SK-N-SH (cell line): Measurements from ENCODE around the gene RAD21L1. TPM values are rescaled to one million over a fixed set of nuclear protein-coding genes. Genes with fewer than 3 reads are reported as not detected.

Source experiments
- CTCF ChIA-PET: fragments of 300-600, 350-600 bp; formaldehyde crosslinking; extraction: SDS; loops from one replicate; lab custom pipeline; 2021; lab: Yijun Ruan, JAX
- POLR2A ChIA-PET: fragments of 350-600 bp; sonication (Branson Sonifier 250); formaldehyde crosslinking; extraction: SDS; loops from one replicate; lab custom pipeline; 2020; ENCODE audit warnings: antibody characterized with exemption, inconsistent platforms; lab: Yijun Ruan, JAX
- DNase-seq: peaks from one replicate; pipeline ENCODE4 v3.0.0; 2012
- H2AFZ ChIP-seq: fragments of 200-600 bp; sonication (generic); 2 replicates; pipeline ENCODE4 v1.8.1; 2016; ENCODE audit warnings: antibody characterized with exemption, mild to moderate bottlenecking, low read depth
- H3F3A ChIP-seq: fragments of 200-600 bp; sonication (generic); replicated peaks from 2 replicates; pipeline ENCODE3; 2016; ENCODE audit warnings: antibody characterized with exemption, mild to moderate bottlenecking; ENCODE audit not compliant: insufficient read depth
- H3K27ac ChIP-seq, 2 experiments: fragments of 200-500 bp in 1 of 2; fragments of 200-600 bp in 1 of 2; sonication (Bioruptor generic) in 1 of 2; sonication (generic), shearing (Covaris generic) in 1 of 2; 2 replicates each; pipeline versions ENCODE4 v1.5.1 to v1.6.1; 2014 to 2016; ENCODE audit warnings: low read depth in 2 of 2, inconsistent platforms in 1 of 2, low read length in 1 of 2, mild to moderate bottlenecking in 1 of 2, mixed read lengths in 1 of 2
- H3K27me3 ChIP-seq: fragments of 200-600 bp; sonication (generic), shearing (Covaris generic); 2 replicates; pipeline ENCODE4 v1.6.1; 2016; ENCODE audit warnings: mixed run types; ENCODE audit not compliant: insufficient read depth
- H3K36me3 ChIP-seq, 2 experiments: fragments of 200-500 bp in 1 of 2; fragments of 200-600 bp in 1 of 2; sonication (Bioruptor generic) in 1 of 2; sonication (generic) in 1 of 2; replicated peaks in 1 of 2; 2 replicates each; pipeline versions ENCODE3 to v1.5.1; 2014 to 2016; ENCODE audit warnings: low read length in 1 of 2, mild to moderate bottlenecking in 1 of 2; ENCODE audit not compliant: insufficient read depth in 2 of 2, control insufficient read depth in 1 of 2
- H3K4me1 ChIP-seq, 2 experiments: fragments of 200-500 bp in 1 of 2; fragments of 200-600 bp in 1 of 2; sonication (Bioruptor generic) in 1 of 2; sonication (generic), shearing (Covaris generic) in 1 of 2; 2 replicates each; pipeline versions ENCODE4 v1.5.1 to v1.6.1; 2014 to 2016; ENCODE audit warnings: low read depth in 1 of 2, low read length in 1 of 2, mixed run types in 1 of 2; ENCODE audit not compliant: insufficient read depth in 2 of 2, control insufficient read depth in 1 of 2
- H3K4me2 ChIP-seq: fragments of 200-600 bp; sonication (generic), shearing (Covaris generic); 2 replicates; pipeline ENCODE4 v1.6.1; 2017; ENCODE audit warnings: mixed run types
- H3K4me3 ChIP-seq, 2 experiments: fragments of 200-500 bp in 1 of 2; fragments of 200-600 bp in 1 of 2; sonication (Bioruptor generic) in 1 of 2; sonication (generic), shearing (Covaris generic) in 1 of 2; 2 replicates each; pipeline versions ENCODE4 v1.5.1 to v1.8.1; 2014 to 2016; ENCODE audit warnings: low read depth in 2 of 2, inconsistent platforms in 1 of 2, low read length in 1 of 2, mild to moderate bottlenecking in 1 of 2, mixed read lengths in 1 of 2, moderate library complexity in 1 of 2
- H3K79me2 ChIP-seq: fragments of 200-600 bp; sonication (generic); 2 replicates; pipeline ENCODE4 v1.8.1; 2017; ENCODE audit warnings: mild to moderate bottlenecking; ENCODE audit not compliant: insufficient read depth
- H3K9ac ChIP-seq: fragments of 200-600 bp; sonication (generic); 2 replicates; pipeline ENCODE4 v1.6.1; 2017; ENCODE audit warnings: mixed run types
- H3K9me2 ChIP-seq: fragments of 200-600 bp; sonication (generic); 2 replicates; pipeline ENCODE4 v1.6.1; 2017; ENCODE audit warnings: mixed run types
- H3K9me3 ChIP-seq: fragments of 200-600 bp; sonication (generic); 2 replicates; pipeline ENCODE4 v1.6.1; 2017; ENCODE audit warnings: mixed run types, mild to moderate bottlenecking, moderate library complexity
- H4K20me1 ChIP-seq: fragments of 200-600 bp; sonication (generic); 2 replicates; pipeline ENCODE4 v1.6.1; 2017; ENCODE audit warnings: mild to moderate bottlenecking, mixed run types; ENCODE audit not compliant: insufficient read depth
- ELF1 ChIP-seq: IDR thresholded peaks from 2 replicates; pipeline ENCODE4 v1.4.0; 2012
- EZH2phosphoT487 ChIP-seq: fragments of 200-600 bp; sonication (generic); IDR thresholded peaks from 2 replicates; pipeline ENCODE4 v1.6.1; 2017; ENCODE audit warnings: low read depth, mixed run types, mild to moderate bottlenecking, antibody characterized with exemption, moderate library complexity, borderline replicate concordance
- FOSL2 ChIP-seq: IDR thresholded peaks from 2 replicates; pipeline ENCODE4 v1.4.0; 2012; ENCODE audit warnings: low read depth, mild to moderate bottlenecking, moderate library complexity, borderline replicate concordance
- FOXJ3 ChIP-seq: sonication (generic); formaldehyde crosslinking; IDR thresholded peaks from 2 replicates; pipeline ENCODE4 v1.5.1; 2020; ENCODE audit warnings: mild to moderate bottlenecking, missing genetic modification reagents
- JUND ChIP-seq: IDR thresholded peaks from 2 replicates; pipeline ENCODE4 v1.4.0; 2012
- MEF2A ChIP-seq: IDR thresholded peaks from 2 replicates; pipeline ENCODE4 v1.4.0; 2012; ENCODE audit warnings: low read depth, borderline replicate concordance
- MXI1 ChIP-seq: IDR thresholded peaks from 2 replicates; pipeline ENCODE4 v1.6.1; 2012; ENCODE audit warnings: mild to moderate bottlenecking, low read depth, low read length, improper control_type of control experiment
- NRF1 ChIP-seq: IDR thresholded peaks from 2 replicates; pipeline ENCODE4 v1.6.1; 2012; ENCODE audit warnings: low read depth, mild to moderate bottlenecking, low read length
- PBX3 ChIP-seq: IDR thresholded peaks from 2 replicates; pipeline ENCODE4; 2012
- POLR2AphosphoS5 ChIP-seq: IDR thresholded peaks from 2 replicates; pipeline ENCODE4 v1.6.1; 2012; ENCODE audit warnings: low read depth, low read length
- RCOR1 ChIP-seq: fragments of 150-350 bp; IDR thresholded peaks from 2 replicates; pipeline ENCODE4 v1.6.1; 2017; ENCODE audit warnings: antibody characterized with exemption, low read length
- RXRA ChIP-seq: IDR thresholded peaks from 2 replicates; pipeline ENCODE4 v1.4.0; 2012; ENCODE audit warnings: low read depth, mild to moderate bottlenecking, borderline replicate concordance
- SIN3A ChIP-seq: IDR thresholded peaks from 2 replicates; pipeline ENCODE4 v1.6.1; 2012; ENCODE audit warnings: low read depth, mild to moderate bottlenecking, low read length, moderate library complexity, borderline replicate concordance
- TCF12 ChIP-seq: IDR thresholded peaks from 2 replicates; pipeline ENCODE4 v1.4.0; 2012
- USF2 ChIP-seq: fragments of 150-350 bp; IDR thresholded peaks from 2 replicates; pipeline ENCODE4 v1.6.1; 2017; ENCODE audit warnings: antibody characterized with exemption, low read length, low read depth, borderline replicate concordance
- YY1 ChIP-seq: IDR thresholded peaks from 2 replicates; pipeline ENCODE4 v1.4.0; 2012; ENCODE audit warnings: low read depth, mild to moderate bottlenecking
- ZBTB33 ChIP-seq: IDR thresholded peaks from 2 replicates; pipeline ENCODE4 v1.4.0; 2012; ENCODE audit warnings: low read depth, borderline replicate concordance
- WGBS: methylation state at CpG from one replicate; pipeline ENCODE4 v1.1.6; 2017; ENCODE audit warnings: low lambda C conversion rate; 5-methylcytosine and 5-hydroxymethylcytosine counted together
- polyA plus RNA-seq, 3 experiments: library from polyadenylated mRNA; depleted of rRNA; stranded (reverse); fragments of >200 nt; gene quantifications; 2 replicates each; pipeline ENCODE4 v1.2.3, GENCODE V29; 2012
- TF ChIP-seq, protein P1 (sequence below): IDR thresholded peaks from 2 replicates; pipeline ENCODE4 v1.4.0; 2012; ENCODE audit warnings: low read depth, borderline replicate concordance
- TF ChIP-seq, protein P2 (sequence below): IDR thresholded peaks from 2 replicates; pipeline ENCODE4 v1.6.1; 2012; ENCODE audit warnings: mild to moderate bottlenecking, low read depth, low read length, moderate library complexity

The RAD21L1 gene
- polyA plus RNA-seq, 1 of the 3 experiments (the other 2 are of a cell fraction): 0.03 TPM

DNA sequence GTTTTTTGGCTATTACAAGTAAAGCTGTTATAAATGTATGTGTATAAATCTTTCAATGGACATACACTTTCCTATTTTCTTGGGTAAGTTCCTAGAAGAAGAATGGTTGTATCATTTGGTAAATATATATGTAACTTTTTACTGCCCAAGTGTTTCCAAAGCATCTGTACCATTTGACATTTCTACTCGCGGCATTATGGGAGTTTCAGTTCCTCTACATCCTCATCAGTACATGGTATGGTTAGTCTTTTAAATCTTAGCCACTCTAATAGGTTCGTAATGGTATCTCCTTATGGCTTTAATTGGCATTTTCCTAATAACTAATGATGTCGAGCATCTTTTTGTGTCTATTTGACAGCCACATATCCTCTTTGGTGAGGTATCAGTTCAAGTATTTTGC lies 53.1 kb downstream of the RAD21L1 start:
- H3K4me3 ChIP-seq: no peak overlapping the region
- no peaks in the 10 kb centered on the region for H3K27me3 ChIP-seq
- no peaks in the 10 kb centered on the region for H4K20me1 ChIP-seq
- no peak overlapping the region for H3K4me2 ChIP-seq
- WGBS: 94% methylated on average over 4 of the region's 4 CpGs
- no peak overlapping the region for H2AFZ ChIP-seq
- ChIA-PET CTCF (no interaction called here), POLR2A (no interaction called here)
- H3F3A ChIP-seq: no peaks in the 10 kb centered on the region
- H3K79me2 ChIP-seq: no peaks in the 10 kb centered on the region
- H3K9me2 ChIP-seq: no peaks in the 10 kb centered on the region
- H3K27ac ChIP-seq: no peak overlapping the region
- no peak overlapping the region for H3K9ac ChIP-seq
- H3K4me1 ChIP-seq: peaks cover 0 to 12% of the 10 kb centered on the region in 2 experiments; a peak in 1 of 4 replicates
- H3K36me3 ChIP-seq: peaks cover 0 to 5% of the 10 kb centered on the region in 2 experiments
- TF ChIP-seq JUND: no peak
- TF ChIP-seq FOSL2: no peak
- TF ChIP-seq MXI1: no peak
- no peak for TF ChIP-seq ELF1
- TF ChIP-seq TCF12: no peak
- no peak for TF ChIP-seq RCOR1
- TF ChIP-seq EZH2phosphoT487: no peak
- no peak for TF ChIP-seq YY1
- TF ChIP-seq, protein P1, sequence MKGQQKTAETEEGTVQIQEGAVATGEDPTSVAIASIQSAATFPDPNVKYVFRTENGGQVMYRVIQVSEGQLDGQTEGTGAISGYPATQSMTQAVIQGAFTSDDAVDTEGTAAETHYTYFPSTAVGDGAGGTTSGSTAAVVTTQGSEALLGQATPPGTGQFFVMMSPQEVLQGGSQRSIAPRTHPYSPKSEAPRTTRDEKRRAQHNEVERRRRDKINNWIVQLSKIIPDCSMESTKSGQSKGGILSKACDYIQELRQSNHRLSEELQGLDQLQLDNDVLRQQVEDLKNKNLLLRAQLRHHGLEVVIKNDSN: no peak
- no peak for TF ChIP-seq ZBTB33
- TF ChIP-seq, protein P2, sequence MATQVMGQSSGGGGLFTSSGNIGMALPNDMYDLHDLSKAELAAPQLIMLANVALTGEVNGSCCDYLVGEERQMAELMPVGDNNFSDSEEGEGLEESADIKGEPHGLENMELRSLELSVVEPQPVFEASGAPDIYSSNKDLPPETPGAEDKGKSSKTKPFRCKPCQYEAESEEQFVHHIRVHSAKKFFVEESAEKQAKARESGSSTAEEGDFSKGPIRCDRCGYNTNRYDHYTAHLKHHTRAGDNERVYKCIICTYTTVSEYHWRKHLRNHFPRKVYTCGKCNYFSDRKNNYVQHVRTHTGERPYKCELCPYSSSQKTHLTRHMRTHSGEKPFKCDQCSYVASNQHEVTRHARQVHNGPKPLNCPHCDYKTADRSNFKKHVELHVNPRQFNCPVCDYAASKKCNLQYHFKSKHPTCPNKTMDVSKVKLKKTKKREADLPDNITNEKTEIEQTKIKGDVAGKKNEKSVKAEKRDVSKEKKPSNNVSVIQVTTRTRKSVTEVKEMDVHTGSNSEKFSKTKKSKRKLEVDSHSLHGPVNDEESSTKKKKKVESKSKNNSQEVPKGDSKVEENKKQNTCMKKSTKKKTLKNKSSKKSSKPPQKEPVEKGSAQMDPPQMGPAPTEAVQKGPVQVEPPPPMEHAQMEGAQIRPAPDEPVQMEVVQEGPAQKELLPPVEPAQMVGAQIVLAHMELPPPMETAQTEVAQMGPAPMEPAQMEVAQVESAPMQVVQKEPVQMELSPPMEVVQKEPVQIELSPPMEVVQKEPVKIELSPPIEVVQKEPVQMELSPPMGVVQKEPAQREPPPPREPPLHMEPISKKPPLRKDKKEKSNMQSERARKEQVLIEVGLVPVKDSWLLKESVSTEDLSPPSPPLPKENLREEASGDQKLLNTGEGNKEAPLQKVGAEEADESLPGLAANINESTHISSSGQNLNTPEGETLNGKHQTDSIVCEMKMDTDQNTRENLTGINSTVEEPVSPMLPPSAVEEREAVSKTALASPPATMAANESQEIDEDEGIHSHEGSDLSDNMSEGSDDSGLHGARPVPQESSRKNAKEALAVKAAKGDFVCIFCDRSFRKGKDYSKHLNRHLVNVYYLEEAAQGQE: no peak
- no peak for TF ChIP-seq PBX3
- TF ChIP-seq FOXJ3 (CRISPR knock-in tag): no peak
- TF ChIP-seq NRF1: no peak
- TF ChIP-seq POLR2AphosphoS5: no peak
- no peak for TF ChIP-seq USF2
- TF ChIP-seq MEF2A: no peak
- TF ChIP-seq SIN3A: no peak
- TF ChIP-seq RXRA: no peak
- H3K9me3 ChIP-seq: no peaks in the 10 kb centered on the region
- DNase-seq: no peak
